Measurements from ENCODE around the gene JSRP1.

The JSRP1 gene

GRCh38 chr19:2249010-2249866, 7.0 kb downstream of the JSRP1 start, which contains the start of gene AMH:
Gene AMH, plus strand, starts transcription at chr19:2249323. Its CDS starts 10 bp downstream, at chr19:2249333.
- TF ChIP-seq, protein P1, sequence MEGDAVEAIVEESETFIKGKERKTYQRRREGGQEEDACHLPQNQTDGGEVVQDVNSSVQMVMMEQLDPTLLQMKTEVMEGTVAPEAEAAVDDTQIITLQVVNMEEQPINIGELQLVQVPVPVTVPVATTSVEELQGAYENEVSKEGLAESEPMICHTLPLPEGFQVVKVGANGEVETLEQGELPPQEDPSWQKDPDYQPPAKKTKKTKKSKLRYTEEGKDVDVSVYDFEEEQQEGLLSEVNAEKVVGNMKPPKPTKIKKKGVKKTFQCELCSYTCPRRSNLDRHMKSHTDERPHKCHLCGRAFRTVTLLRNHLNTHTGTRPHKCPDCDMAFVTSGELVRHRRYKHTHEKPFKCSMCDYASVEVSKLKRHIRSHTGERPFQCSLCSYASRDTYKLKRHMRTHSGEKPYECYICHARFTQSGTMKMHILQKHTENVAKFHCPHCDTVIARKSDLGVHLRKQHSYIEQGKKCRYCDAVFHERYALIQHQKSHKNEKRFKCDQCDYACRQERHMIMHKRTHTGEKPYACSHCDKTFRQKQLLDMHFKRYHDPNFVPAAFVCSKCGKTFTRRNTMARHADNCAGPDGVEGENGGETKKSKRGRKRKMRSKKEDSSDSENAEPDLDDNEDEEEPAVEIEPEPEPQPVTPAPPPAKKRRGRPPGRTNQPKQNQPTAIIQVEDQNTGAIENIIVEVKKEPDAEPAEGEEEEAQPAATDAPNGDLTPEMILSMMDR (IDR thresholded peaks at IDR 0.05) = no peak

- TF ChIP-seq, protein P1 (IDR thresholded peaks at IDR 0.05) = no peak
Measured at GRCh38 chr19:2248136-2249009, 7.8 kb downstream of the JSRP1 start.

GRCh38 chr19:2247433-2248101, 8.7 kb downstream of the JSRP1 start:
- TF ChIP-seq, protein P1 (IDR thresholded peaks at IDR 0.05) = no peak

- TF ChIP-seq, protein P1 (IDR thresholded peaks at IDR 0.05) = no peak
Measured at GRCh38 chr19:2246801-2247361, 9.3 kb downstream of the JSRP1 start.

DNA sequence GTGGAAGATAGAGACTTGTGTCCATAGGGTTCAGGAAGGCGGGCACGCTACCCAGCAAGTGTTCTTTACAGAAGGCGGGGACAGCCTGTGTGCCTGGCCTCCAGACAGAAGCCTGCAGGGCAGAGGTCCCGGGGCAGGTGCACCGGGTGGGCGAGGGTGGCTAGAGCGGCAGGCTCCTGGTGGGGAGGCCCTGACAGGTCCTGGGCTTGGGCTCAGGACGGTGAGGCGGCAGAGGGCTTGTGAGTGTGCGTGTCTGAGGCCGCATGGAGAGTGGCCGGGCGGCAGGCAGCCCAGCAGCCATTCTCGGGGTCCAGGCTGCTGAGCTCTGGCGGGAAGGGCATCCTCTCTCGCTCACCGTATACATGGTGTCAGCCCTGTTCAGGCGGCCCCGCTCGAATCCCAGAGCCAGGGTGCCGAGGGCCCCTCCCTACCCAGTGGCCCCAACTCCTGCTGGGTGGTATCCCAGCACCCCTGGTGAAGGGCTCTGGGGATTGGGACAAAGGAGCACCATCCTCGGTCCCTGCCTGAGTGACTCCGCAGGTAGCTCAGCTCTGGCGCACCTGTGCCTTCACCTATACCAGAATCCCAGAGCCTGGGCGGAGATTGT, 10.1 kb downstream of the JSRP1 start:
- TF ChIP-seq, protein P1 (IDR thresholded peaks at IDR 0.05) = no peak

DNA sequence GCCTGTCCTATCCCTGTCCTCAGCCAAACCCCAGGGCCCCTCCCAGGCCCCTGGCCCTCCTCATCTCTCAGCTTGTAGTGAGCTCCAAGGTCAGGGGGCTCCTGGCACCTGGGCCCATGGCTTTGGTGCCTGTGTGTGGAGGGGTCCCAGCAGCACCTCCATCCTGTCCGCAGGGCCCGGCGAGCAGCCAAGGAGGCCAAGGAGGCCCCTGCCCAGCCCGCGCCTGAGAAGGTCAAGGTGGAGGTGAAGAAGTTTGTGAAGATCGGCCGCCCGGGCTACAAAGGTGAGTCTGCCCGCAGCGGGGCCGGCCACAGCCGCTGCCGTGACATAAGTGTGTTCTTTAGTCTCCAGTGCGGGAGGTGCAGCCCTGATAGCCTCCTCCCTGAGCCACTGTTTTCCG, 10.9 kb downstream of the JSRP1 start:
- TF ChIP-seq, protein P1 (IDR thresholded peaks at IDR 0.05) = no peak
